Measurements from ENCODE around the gene MIS18BP1.
"Not testable (repeated sequence)": the region's sequence is repeated elsewhere in the genome, so short reads cannot be mapped to it uniquely, and the experiment has no call there.

MIS18BP1 gene

DNA sequence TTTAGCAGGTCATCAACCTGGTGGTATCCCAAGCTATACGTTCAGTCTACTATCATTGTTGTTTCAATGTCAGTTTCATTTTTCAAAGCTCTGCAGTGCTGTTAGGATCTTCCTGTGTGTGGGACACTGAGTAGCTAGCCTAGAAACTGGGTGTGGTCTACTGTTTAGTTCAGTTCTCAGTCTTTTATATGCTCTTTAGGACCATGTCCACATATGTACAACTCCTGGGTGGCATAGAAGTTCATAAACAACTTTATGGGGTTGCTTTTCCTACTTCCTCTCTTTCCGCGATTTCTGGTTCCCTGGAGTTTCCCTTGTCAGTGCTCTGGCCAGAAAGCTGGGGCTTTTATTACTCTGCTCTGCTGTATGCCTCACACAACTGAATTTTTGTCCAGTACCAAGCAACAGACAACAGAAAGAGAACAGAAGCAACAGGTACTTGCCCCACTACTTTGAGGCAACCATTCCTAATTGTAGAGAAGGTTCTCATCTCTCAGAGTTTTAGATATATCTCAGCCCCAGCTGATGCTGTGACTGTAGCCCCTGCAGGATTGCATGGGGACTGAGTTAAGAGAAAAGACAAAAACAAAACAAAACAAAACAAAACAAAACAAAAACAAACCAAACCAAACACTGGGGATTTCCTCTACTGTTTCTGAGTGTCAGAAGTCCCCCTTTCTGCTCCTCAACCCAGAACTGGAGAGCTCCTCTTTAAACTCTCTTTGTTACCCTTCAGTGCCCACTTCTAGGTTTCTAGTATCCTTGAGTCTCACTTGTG, 30.3 kb downstream of the MIS18BP1 start:
- CTCF ChIA-PET, result no interaction called here
- POLR2A ChIA-PET (ENCODE audit: low non-redundant PET), result interaction anchor here (0.6 kb wide), 1 partner anchor 82 kb away, joined by 3 read pairs; no protein-coding TSS in a partner anchor
- no peak for DNase-seq (ENCODE audit: low spot score)
- no peak overlapping the region for H3K27ac ChIP-seq
- TF ChIP-seq, protein P1, sequence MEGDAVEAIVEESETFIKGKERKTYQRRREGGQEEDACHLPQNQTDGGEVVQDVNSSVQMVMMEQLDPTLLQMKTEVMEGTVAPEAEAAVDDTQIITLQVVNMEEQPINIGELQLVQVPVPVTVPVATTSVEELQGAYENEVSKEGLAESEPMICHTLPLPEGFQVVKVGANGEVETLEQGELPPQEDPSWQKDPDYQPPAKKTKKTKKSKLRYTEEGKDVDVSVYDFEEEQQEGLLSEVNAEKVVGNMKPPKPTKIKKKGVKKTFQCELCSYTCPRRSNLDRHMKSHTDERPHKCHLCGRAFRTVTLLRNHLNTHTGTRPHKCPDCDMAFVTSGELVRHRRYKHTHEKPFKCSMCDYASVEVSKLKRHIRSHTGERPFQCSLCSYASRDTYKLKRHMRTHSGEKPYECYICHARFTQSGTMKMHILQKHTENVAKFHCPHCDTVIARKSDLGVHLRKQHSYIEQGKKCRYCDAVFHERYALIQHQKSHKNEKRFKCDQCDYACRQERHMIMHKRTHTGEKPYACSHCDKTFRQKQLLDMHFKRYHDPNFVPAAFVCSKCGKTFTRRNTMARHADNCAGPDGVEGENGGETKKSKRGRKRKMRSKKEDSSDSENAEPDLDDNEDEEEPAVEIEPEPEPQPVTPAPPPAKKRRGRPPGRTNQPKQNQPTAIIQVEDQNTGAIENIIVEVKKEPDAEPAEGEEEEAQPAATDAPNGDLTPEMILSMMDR (conservative IDR thresholded peaks at IDR 0.05; ENCODE audit: low read depth), result no peak

DNA sequence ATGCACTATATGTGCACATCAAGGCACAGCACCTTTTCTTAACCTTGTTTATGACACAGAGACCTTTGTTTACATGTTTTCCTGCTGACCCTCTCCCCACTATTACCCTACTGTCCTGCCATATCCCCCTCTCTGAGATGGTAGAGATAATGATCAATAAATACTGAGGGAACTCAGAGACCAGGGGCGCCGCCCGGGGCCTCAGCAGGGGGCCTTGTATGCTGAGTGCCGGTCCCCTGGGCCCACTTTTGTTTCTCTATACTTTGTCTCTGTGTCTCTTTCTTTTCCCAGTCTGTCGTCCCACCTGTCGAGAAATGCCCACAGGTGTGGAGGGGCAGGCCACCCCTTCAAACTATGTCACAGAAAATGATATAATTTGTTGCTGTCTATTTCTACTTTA, 38.7 kb downstream of the MIS18BP1 start:
- CTCF ChIA-PET; POLR2A ChIA-PET (ENCODE audit: low non-redundant PET); H3K27ac ChIP-seq; DNase-seq (ENCODE audit: low spot score): not testable (repeated sequence)

DNA sequence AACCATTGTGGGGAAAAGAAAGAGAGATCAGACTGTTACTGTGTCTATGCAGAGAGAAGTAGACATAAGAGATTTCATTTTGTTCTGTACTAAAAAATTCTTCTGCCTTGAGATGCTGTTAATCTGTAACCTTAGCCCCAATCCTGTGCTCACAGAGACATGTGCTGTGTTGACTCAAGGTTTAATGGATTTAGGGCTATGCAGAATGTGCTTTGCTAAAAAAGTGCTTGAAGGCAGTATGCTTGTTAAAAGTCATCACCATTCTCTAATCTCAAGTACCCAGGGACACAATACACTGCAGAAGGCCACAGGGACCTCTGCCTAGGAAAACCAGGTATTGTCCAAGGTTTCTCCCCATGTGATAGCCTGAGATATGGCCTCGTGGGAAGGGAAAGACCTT, 39.3 kb downstream of the MIS18BP1 start:
- DNase-seq (ENCODE audit: low spot score); CTCF ChIA-PET; H3K27ac ChIP-seq; POLR2A ChIA-PET (ENCODE audit: low non-redundant PET): not testable (repeated sequence)

DNA sequence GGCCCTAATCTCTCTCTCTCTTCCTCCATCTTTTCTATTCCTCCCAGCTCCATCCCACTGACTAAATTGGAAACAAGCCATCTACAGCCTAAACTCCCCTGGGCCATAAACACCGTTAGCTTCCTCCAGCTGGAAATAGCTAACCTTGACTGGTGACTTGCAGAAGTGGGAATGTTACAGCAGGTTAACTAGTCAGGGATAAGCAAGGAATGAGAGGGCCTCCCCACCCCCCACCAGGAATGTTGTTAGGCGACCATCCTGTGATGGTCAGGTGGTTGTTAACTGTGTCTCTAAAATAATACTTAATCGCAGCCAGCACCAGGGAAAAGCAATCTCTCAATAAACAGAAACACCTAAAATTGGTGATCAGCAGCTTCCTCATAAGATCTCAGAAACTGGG, 40.8 kb downstream of the MIS18BP1 start:
- no peak for DNase-seq (ENCODE audit: low spot score)
- TF ChIP-seq, protein P1 (conservative IDR thresholded peaks at IDR 0.05; ENCODE audit: low read depth), result no peak
- CTCF ChIA-PET, result interaction anchor here (1.0 kb wide), 1 partner anchor 10 kb away, joined by 3 read pairs; no protein-coding TSS in a partner anchor
- H3K27ac ChIP-seq, result no peak overlapping the region
- POLR2A ChIA-PET (ENCODE audit: low non-redundant PET), result no interaction called here

DNA sequence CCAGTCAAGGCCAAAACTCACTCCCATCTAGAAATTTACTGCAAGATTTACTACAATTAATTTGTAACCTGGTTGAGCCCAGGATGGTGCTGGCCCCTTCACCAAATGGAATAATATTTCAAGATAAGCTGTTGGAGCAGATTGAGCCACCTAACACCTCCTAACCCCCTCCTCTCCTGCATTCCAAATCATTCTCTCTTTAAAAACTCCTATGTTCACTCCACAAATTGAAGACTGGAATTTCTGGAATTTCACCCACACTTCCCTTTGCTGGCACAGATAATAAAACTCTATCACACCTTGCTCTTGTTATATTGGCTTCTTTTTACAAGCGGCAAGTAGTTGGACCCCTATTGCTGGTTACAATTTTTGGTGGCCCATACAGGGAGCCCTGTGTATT, 41.7 kb downstream of the MIS18BP1 start:
- TF ChIP-seq, protein P1 (conservative IDR thresholded peaks at IDR 0.05; ENCODE audit: low read depth), result no peak
- CTCF ChIA-PET, result interaction anchor here (1.0 kb wide), 1 partner anchor 9 kb away, joined by 3 read pairs; no protein-coding TSS in a partner anchor

DNA sequence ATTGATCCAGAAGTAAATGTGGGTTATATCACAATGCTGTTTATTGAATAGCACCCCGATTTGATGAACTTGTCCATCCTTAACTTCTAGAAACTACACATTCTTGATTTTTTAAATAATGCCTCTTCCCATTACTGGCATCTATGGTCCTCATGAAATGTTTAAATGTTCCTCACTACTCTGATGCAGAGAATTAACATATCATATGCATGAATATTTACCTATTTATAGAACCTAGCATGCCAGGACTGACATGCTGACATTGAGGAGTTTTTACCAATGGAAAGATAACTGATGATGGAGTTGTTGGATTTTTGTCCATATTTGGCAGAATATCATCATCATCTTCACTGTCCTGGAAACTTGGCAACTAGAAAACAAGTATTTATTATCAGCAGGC, 42.8 kb downstream of the MIS18BP1 start:
- H3K27ac ChIP-seq, result no peak overlapping the region
- ChIA-PET POLR2A (ENCODE audit: low non-redundant PET) (no interaction called here), CTCF (interaction anchor here (0.8 kb wide), 1 partner anchor 287 kb away, joined by 4 read pairs; no protein-coding TSS in a partner anchor)
- TF ChIP-seq, protein P1 (conservative IDR thresholded peaks at IDR 0.05; ENCODE audit: low read depth), result no peak
- DNase-seq (ENCODE audit: low spot score), result no peak

More for the DNA sequence above, 41.7 kb downstream of the MIS18BP1 start:
- POLR2A ChIA-PET (ENCODE audit: low non-redundant PET), result no interaction called here
- no peak for DNase-seq (ENCODE audit: low spot score)
- no peak overlapping the region for H3K27ac ChIP-seq

DNA sequence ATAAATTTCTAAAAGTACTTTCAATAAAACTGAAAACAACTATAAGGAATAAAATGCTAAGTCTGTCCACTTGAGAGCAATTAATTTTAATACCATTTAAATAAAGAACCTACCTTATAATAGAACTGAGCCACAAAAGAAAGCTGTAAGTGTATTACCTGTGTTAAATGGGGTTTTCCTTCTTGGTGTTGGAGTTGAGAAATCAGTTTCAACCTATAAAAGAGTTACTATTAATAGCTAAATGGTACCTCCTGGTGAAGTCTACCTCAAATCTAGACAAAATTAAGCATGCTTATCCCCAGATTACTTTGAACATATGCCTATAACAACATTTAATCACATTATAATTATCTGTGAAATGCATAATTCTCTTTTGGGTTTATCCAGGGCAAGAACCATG, 48.8 kb downstream of the MIS18BP1 start:
- CTCF ChIA-PET, result interaction anchor here (0.5 to 0.7 kb wide), 3 partner anchors 17 to 178 kb away, joined by 3 to 5 read pairs (median 3); no protein-coding TSS in a partner anchor
- POLR2A ChIA-PET (ENCODE audit: low non-redundant PET), result no interaction called here
- H3K27ac ChIP-seq, result no peak overlapping the region
- TF ChIP-seq, protein P1 (conservative IDR thresholded peaks at IDR 0.05; ENCODE audit: low read depth), result no peak
- DNase-seq (ENCODE audit: low spot score), result no peak
